GM12864 (cell line): Measurements from ENCODE around the gene COX6B1.

Source experiments
- DNase-seq: peaks from one replicate; pipeline ENCODE4 v3.0.0-alpha.2; 2011; ENCODE audit warnings: low read depth
- H3K4me3 ChIP-seq: 2 replicates; pipeline ENCODE4 v1.5.1; 2011; ENCODE audit warnings: mild to moderate bottlenecking, low read depth, low read length, control low read depth
- TF ChIP-seq, protein P1 (sequence below): IDR thresholded peaks from 2 replicates; pipeline ENCODE4 v1.5.1; 2011; ENCODE audit warnings: low read depth, mild to moderate bottlenecking, moderate library complexity, low read length, control low read depth, inconsistent platforms; ENCODE audit errors: missing control alignments

The COX6B1 gene

DNA sequence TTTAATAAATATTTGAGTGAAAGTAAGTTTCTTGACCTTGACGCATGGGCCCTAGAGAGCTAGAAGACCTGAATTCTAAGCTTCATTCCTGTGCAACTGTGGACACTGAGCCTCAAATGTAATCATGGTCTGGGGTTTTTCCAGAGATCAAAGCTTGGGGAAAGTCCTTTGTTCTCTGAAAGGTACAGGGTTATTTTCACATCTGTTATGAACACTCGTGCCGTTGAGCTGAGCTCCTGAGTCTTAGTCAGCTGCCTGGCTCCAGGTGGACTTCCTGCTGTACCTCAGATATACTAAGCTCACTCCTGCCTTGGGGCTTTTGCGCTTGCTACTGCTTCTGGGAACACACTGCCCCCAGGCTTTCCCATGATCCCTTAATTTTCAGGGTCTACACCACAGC is 48.7 kb downstream of the COX6B1 start:
- no peak for DNase-seq
- TF ChIP-seq, protein P1, sequence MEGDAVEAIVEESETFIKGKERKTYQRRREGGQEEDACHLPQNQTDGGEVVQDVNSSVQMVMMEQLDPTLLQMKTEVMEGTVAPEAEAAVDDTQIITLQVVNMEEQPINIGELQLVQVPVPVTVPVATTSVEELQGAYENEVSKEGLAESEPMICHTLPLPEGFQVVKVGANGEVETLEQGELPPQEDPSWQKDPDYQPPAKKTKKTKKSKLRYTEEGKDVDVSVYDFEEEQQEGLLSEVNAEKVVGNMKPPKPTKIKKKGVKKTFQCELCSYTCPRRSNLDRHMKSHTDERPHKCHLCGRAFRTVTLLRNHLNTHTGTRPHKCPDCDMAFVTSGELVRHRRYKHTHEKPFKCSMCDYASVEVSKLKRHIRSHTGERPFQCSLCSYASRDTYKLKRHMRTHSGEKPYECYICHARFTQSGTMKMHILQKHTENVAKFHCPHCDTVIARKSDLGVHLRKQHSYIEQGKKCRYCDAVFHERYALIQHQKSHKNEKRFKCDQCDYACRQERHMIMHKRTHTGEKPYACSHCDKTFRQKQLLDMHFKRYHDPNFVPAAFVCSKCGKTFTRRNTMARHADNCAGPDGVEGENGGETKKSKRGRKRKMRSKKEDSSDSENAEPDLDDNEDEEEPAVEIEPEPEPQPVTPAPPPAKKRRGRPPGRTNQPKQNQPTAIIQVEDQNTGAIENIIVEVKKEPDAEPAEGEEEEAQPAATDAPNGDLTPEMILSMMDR = no peak
- H3K4me3 ChIP-seq = no peak overlapping the region

DNA sequence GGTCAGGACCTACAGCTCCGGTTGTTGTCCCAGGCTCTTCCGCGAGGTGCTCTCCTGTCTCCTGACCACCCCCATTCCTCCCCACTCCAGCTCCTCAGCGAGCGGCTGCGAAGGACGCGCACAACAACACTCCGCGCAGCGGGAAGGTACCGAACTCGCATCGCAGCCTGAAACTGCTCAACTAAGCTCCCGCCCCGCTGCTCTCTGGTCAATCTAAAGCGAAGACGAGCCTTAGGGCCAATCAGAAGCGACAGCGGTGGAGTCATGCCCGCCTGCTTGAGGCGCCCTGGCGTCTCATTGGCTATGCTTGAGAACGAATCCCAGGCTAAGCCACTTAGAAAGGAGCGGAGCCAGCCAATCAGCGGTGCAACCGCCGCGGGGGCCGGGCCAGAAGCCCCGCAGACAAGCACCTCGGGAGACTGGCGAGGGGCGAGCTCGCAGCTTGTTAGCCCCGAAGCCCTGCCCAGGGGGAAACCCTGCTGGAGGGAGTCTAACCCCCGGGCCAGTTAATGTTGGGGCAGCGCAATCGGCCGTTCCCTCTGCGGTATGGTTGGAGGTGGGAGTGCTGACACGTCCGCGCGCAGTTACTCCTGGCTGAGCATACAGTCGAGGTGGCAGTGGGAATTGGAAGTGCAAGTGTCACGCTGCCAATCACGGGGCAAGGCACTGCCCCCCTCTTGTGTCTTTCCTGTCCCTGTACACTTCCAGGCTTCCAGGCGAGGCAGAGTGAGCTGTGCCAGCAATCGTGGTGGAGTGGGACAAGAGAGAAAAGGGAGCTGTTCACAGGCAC is 54.3 kb downstream of the COX6B1 start:
- TF ChIP-seq, protein P1 = no peak
- DNase-seq = peak; percentile 99
- peak overlapping the region; percentile 53 for H3K4me3 ChIP-seq

DNA sequence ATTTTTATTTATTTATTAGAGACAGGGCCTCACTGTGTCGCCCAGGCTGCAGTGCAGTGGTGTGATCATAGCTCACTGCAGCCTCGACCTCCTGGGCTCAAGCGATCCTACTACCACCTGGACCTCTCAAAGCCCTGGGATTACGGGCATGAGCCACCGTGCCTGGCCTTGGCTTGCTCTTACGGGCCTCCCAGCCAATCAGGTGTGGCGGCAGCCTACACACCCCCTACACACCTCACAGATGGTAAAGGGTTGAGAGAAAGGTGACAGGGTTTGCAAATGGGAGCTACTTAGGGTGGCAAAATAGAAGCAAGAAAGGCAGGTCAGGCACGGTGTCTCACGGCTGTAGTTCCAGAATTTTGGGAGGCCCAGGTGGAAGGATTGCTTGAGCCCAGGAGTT is 55.2 kb downstream of the COX6B1 start:
- no peak overlapping the region; the same call in 1 of the 2 replicates for H3K4me3 ChIP-seq
- TF ChIP-seq, protein P1 = no peak
- no peak for DNase-seq

DNA sequence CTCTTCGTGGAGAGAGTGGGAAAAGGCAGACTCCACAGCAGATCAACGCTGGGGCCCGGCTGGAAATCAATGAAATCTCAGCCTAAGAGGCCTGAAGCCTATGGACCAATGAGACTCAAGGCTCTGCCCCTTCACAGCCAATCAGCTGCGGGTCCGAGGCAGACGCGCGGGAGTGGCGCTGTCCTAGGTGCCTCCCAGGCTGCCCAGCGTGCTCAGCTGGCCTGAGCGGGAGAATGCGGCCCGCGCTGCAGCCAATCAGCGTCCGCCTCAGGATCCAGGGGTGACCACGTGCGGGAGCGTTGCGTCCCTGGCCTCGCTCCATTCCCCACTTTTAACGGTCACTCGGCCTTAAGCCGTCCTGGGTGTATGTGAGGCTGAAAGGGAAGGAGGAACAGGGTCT is 56.1 kb downstream of the COX6B1 start, which contains the start of gene ZBTB32:
TSS of gene ZBTB32 (plus strand) at position 341 of the 400 bp plus-strand sequence. CDS start 10,069 bp downstream, outside the sequence.
- H3K4me3 ChIP-seq = no peak within 1 kb of the TSS
- no peak for DNase-seq
- TF ChIP-seq, protein P1 = no peak
